Common myeloid progenitor, CD34-positive (primary cell): ENCODE results near the gene EVA1C.
"Not testable (repeated sequence)": the region's sequence is repeated elsewhere in the genome, so short reads cannot be mapped to it uniquely, and the experiment has no call there.

Experiments
- CTCF ChIA-PET: fragments of 350-600 bp; sonication (Branson Sonifier 250); formaldehyde crosslinking; loops from one replicate; lab custom pipeline; 2021; ENCODE audit warnings: antibody characterized with exemption; lab: Charles Lee
- POLR2A ChIA-PET: fragments of 350-600 bp; sonication (Branson Sonifier 250); formaldehyde crosslinking; loops from one replicate; lab custom pipeline; 2021; ENCODE audit warnings: antibody characterized with exemption; lab: Charles Lee
- DNase-seq, 3 donors: peaks; one replicate each; pipeline versions ENCODE4 v3.0.0 to v3.0.0-alpha.2; 2013
- H3K27ac ChIP-seq, 2 experiments: 1 replicate in 1 of 2; 2 replicates in 1 of 2; pipeline ENCODE4 v1.7.0; 2013; ENCODE audit warnings: inconsistent platforms in 2 of 2, low read length in 2 of 2, mild to moderate bottlenecking in 2 of 2, low read depth in 1 of 2, moderate library complexity in 1 of 2; ENCODE audit not compliant: severe bottlenecking in 2 of 2, insufficient read depth in 1 of 2, poor library complexity in 1 of 2
- H3K27me3 ChIP-seq, 5 experiments: replicated peaks in 2 of 5; 1 replicate in 3 of 5; 2 replicates in 2 of 5; pipeline versions ENCODE4 v1.6.1 to v1.7.0; 2013; ENCODE audit warnings: low read length in 4 of 5, mild to moderate bottlenecking in 2 of 5, moderate library complexity in 2 of 5, inconsistent platforms in 1 of 5; ENCODE audit not compliant: insufficient read depth in 5 of 5, control insufficient read depth in 4 of 5
- H3K36me3 ChIP-seq, 4 experiments: 1 replicate in 2 of 4; 2 replicates in 2 of 4; pipeline versions ENCODE4 v1.6.1 to v1.7.0; 2013; ENCODE audit warnings: low read length in 3 of 4, control low read depth in 1 of 4, mild to moderate bottlenecking in 1 of 4; ENCODE audit not compliant: control insufficient read depth in 4 of 4, insufficient read depth in 4 of 4
- H3K4me1 ChIP-seq, 4 experiments: 1 replicate in 3 of 4; 2 replicates in 1 of 4; pipeline versions ENCODE4 v1.6.1 to v1.7.1; 2013; ENCODE audit warnings: low read length in 3 of 4, mild to moderate bottlenecking in 3 of 4, control low read depth in 1 of 4, inconsistent platforms in 1 of 4, moderate library complexity in 1 of 4; ENCODE audit not compliant: control insufficient read depth in 4 of 4, insufficient read depth in 4 of 4; ENCODE audit errors: control extremely low read depth in 1 of 4
- H3K4me3 ChIP-seq, 7 experiments: 1 replicate in 4 of 7; 2 replicates in 3 of 7; pipeline versions ENCODE4 v1.5.1 to v1.7.0; 2013; ENCODE audit warnings: mild to moderate bottlenecking in 7 of 7, low read length in 6 of 7, moderate library complexity in 6 of 7, inconsistent platforms in 2 of 7, low read depth in 2 of 7, control low read depth in 1 of 7; ENCODE audit not compliant: insufficient read depth in 4 of 7, control insufficient read depth in 1 of 7; ENCODE audit errors: extremely low read depth in 1 of 7
- H3K9me3 ChIP-seq, 5 experiments: 1 replicate in 4 of 5; 2 replicates in 1 of 5; pipeline versions ENCODE4 v1.6.1 to v1.7.1; 2013; ENCODE audit warnings: low read length in 4 of 5, mild to moderate bottlenecking in 2 of 5, inconsistent platforms in 1 of 5, low read depth in 1 of 5, moderate library complexity in 1 of 5; ENCODE audit not compliant: control insufficient read depth in 4 of 5, insufficient read depth in 2 of 5; ENCODE audit errors: control extremely low read depth in 1 of 5
- WGBS: methylation state at CpG from one replicate; pipeline ENCODE4 v1.1.5; 2013; ENCODE audit not compliant: insufficient coverage; 5-methylcytosine and 5-hydroxymethylcytosine counted together

The EVA1C gene

DNA sequence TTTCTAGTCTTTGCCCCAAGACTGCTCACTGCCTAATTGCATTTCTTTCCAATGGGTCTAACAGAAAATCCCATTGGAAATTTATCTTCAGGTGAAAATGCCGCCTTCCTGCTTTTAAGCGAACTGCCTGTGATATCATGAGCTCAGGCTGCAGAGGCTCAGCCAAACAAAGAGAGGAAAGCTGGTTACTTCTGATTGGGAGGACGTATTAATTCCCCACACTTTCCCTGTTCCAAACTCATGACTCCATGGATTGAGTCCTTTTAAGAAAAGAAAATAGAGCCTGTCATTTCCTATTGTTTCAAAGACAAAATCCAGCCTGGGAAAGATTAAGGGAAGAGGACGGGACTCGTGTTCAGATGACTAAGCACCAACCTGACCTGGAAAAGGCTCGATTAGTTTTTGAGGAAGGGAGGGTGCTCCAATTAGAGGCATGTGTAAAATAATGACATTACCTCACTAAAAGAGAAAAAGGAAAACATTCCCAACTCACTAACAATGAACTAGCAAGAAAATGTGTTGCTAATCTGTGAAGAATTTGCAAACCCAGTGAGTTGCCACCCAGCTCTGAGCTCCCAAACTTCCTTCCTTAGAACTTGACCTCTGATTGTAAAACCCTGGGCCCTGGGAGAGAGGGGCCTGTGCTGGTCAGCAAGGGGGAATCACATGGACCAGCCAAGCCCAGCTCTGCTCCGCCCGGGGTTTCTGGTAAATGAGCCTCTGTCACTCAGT, 111.6 kb downstream of the EVA1C start:
- Histone ChIP-seq H3K9me3 (peaks cover 0 to 7% (median 1%) of the 10 kb centered on the region in 5 experiments), H3K36me3 (no peaks in the 10 kb centered on the region), H3K4me1 (no peaks in the 10 kb centered on the region), H3K4me3 (no peak overlapping the region), H3K27ac (no peak overlapping the region), H3K27me3 (no peaks in the 10 kb centered on the region)
- no peak for DNase-seq
- CTCF ChIA-PET: interaction anchor here (1.9 kb wide), 1 partner anchor 13 kb away, joined by 5 read pairs; no protein-coding TSS in a partner anchor
- WGBS: 97% methylated on average over 5 of the region's 8 CpGs
- POLR2A ChIA-PET: no interaction called here

DNA sequence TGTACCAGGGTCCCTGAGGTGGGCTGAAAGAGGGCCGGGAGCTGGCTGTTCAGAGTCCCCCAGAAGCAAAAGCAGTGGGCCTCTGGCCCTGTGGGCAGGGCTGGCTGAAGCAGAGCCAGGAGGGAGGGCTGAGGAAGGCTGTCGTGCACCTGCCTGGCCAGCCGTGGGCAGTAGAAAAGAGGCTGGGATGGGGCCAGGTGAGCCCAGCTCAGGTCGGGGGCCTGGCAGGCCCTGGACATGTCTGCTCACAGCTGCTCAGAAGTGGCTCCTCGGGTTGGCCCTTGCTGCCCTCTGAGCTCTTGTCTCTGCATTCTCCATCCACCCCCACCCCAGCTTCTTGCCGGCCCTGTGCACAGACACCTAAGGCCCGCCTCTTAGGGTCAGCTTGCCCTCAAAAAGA, 112.8 kb downstream of the EVA1C start:
- H3K4me1 ChIP-seq: no peaks in the 10 kb centered on the region
- CTCF ChIA-PET: interaction anchor here (1.8 to 1.9 kb wide), 2 partner anchors 10 to 12 kb away, joined by 5 to 6 read pairs; no protein-coding TSS in a partner anchor
- H3K36me3 ChIP-seq: no peaks in the 10 kb centered on the region
- no peak overlapping the region for H3K4me3 ChIP-seq
- no peaks in the 10 kb centered on the region for H3K27me3 ChIP-seq
- no peak for DNase-seq
- POLR2A ChIA-PET: no interaction called here
- peaks cover 0 to 6% (median 0%) of the 10 kb centered on the region in 5 experiments for H3K9me3 ChIP-seq
- H3K27ac ChIP-seq: no peak overlapping the region
- 88% methylated on average over 4 of the region's 7 CpGs for WGBS

DNA sequence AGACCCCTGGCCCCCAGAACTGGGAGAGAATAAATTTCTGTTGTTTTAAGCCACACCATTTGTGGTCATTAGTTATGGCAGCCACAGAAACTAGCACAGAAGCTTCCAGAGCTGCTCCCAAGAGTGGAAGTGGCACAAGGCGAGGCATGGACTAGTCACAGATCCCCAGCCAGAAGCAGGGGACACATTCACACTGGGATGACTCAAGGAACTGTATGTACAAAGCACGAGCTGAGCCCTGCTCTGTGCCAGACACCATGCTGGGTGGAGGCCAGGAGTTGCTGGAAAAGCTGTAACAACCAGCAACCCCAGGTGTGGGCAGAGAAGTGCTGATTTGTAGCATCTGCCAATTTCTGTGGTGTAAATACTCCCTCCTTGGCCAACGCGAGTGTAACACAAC, 117.2 kb downstream of the EVA1C start:
- no peaks in the 10 kb centered on the region for H3K27me3 ChIP-seq
- no peaks in the 10 kb centered on the region for H3K4me1 ChIP-seq
- no peak for DNase-seq
- H3K9me3 ChIP-seq: peaks cover 0 to 11% (median 2%) of the 10 kb centered on the region in 5 experiments
- no peak overlapping the region for H3K27ac ChIP-seq
- no peak overlapping the region for H3K4me3 ChIP-seq
- no peaks in the 10 kb centered on the region for H3K36me3 ChIP-seq
- 88% methylated on average over 2 of the region's 4 CpGs for WGBS
- POLR2A ChIA-PET: no interaction called here
- CTCF ChIA-PET: no interaction called here

DNA sequence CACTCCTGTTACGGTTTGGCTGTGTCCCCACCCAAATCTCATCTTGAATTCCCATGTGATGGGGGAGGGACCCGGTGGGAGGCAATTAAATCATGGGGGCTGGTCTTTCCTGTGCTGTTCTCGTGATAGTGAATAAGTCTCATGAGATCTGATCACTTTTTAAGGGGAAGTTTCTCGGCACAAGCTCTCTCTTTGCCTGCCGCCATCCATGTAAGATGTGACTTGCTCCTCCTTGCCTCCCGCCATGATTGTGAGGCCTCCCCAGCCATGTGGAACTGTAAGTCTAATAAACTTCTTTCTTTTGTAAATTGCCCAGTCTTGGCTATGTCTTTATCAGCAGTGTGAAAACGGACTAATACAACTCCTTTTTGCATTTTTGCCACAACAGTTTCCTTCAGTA, 118.3 kb downstream of the EVA1C start:
- H3K36me3 ChIP-seq, POLR2A ChIA-PET, H3K4me1 ChIP-seq, H3K27me3 ChIP-seq, DNase-seq, H3K4me3 ChIP-seq, H3K27ac ChIP-seq: not testable (repeated sequence)
- H3K9me3 ChIP-seq: peaks cover 0 to 11% (median 2%) of the 10 kb centered on the region in 5 experiments
- WGBS: 100% methylated on average over 2 of the region's 7 CpGs
- CTCF ChIA-PET: interaction anchor here (0.6 to 1.4 kb wide), 2 partner anchors 20 to 38 kb away, joined by 3 to 4 read pairs; no protein-coding TSS in a partner anchor

DNA sequence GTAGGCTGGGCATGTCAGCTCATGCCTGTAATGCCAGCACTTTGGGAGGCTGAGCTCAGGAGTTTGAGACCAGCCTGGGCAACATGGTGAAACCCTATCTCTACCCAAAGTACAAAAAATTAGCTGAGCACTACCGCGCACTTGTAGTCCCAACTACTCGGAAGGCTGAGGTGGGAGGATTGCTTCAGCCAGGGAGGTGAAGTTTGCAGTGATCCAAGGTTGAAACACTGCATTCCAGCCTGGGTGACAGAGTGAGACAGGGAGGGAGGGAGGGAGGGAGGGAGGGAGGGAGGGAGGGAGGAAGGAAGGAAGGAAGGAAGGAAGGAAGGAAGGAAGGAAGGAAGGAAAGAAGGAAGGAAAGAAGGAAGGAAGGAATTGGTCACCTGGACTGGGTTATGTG, 119.1 kb downstream of the EVA1C start:
- H3K36me3 ChIP-seq, H3K4me3 ChIP-seq, H3K27ac ChIP-seq, H3K4me1 ChIP-seq, POLR2A ChIA-PET, H3K27me3 ChIP-seq, DNase-seq: not testable (repeated sequence)
- WGBS: no CpG with 5 or more reads among the region's 3 CpGs
- peaks cover 0 to 11% (median 2%) of the 10 kb centered on the region in 5 experiments for H3K9me3 ChIP-seq
- CTCF ChIA-PET: interaction anchor here (1.4 kb wide), 1 partner anchor 38 kb away, joined by 4 read pairs; no protein-coding TSS in a partner anchor

DNA sequence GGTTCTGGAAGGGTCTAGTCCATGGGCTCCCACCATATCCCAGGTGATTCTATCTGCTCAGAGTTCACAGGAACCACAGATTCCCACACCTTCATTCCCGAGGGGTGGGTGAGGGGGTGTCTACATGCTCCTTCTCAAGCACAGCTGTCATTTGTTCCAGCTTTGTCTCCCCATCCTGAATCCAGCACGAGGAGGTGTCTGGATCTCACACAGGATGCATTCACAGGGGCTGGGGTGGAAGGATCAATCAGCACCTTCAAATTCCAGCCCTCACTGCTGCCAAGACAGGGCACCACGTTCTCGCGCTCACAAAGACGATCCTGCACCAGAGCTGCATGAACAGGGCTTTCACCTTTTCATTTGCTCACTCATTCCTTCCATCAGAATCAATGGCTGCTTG, 120.1 kb downstream of the EVA1C start:
- Histone ChIP-seq H3K36me3 (no peaks in the 10 kb centered on the region), H3K9me3 (peaks cover 0 to 8% (median 2%) of the 10 kb centered on the region in 5 experiments), H3K27ac (no peak overlapping the region), H3K4me1 (no peaks in the 10 kb centered on the region), H3K4me3 (no peak overlapping the region), H3K27me3 (no peaks in the 10 kb centered on the region)
- WGBS: 75% methylated on average over 1 of the region's 6 CpGs
- DNase-seq: no peak
- ChIA-PET CTCF (no interaction called here), POLR2A (no interaction called here)

DNA sequence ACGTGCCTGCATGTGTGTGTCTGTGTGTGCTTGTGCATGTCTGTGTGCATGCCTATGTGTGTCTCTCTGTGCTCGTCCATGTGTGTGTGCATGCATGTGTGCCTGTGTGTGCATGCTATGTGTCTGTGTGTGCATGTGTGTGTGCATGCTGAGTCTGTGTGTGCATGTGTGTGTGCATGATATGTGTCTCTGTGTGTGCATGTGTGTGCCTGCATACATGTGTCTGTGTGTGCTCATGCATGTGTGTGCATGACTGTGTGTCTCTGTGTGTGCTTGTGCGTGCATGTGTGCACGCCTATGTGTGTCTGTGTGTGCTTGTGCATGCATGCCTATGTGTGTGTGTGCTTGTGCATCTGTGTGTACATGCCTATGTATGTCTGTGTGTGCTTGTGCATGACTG, 120.5 kb downstream of the EVA1C start:
- Histone ChIP-seq H3K4me1 (no peaks in the 10 kb centered on the region), H3K4me3 (no peak overlapping the region), H3K9me3 (peaks cover 0 to 8% (median 2%) of the 10 kb centered on the region in 5 experiments), H3K27ac (no peak overlapping the region), H3K27me3 (no peaks in the 10 kb centered on the region), H3K36me3 (no peaks in the 10 kb centered on the region)
- CTCF ChIA-PET: no interaction called here
- no peak for DNase-seq
- 92% methylated on average over 3 of the region's 4 CpGs for WGBS
- POLR2A ChIA-PET: no interaction called here
